HL-60 (cell line): ENCODE data around the gene GMDS.

ENCODE experiments used
- DNase-seq, 2 experiments: peaks; one replicate each; pipeline ENCODE4 v3.0.0-alpha.2; 2010 to 2020; ENCODE audit warnings: low read depth in 1 of 2, low spot score in 1 of 2
- H3K27ac ChIP-seq: fragments of 250-450 bp; sonication (Bioruptor Pico); replicated peaks from 2 replicates; pipeline ENCODE4 v1.5.1; 2020; ENCODE audit warnings: mild to moderate bottlenecking, moderate library complexity
- H3K27me3 ChIP-seq: fragments of 250-450 bp; sonication (Bioruptor Pico); 2 replicates; pipeline ENCODE4 v1.5.1; 2021; ENCODE audit warnings: mild to moderate bottlenecking, moderate library complexity; ENCODE audit not compliant: insufficient read depth, poor library complexity, severe bottlenecking
- H3K4me3 ChIP-seq: replicated peaks from 2 replicates; pipeline ENCODE4 v1.5.1; 2011; ENCODE audit warnings: mild to moderate bottlenecking, control low read depth, low read length; ENCODE audit not compliant: insufficient read depth
- GABPA ChIP-seq: IDR thresholded peaks from 2 replicates; pipeline ENCODE4 v1.6.1; 2012; ENCODE audit warnings: low read depth
- POLR2AphosphoS5 ChIP-seq: IDR thresholded peaks from 2 replicates; pipeline ENCODE4 v1.6.1; 2012; ENCODE audit warnings: low read depth
- SPI1 ChIP-seq: IDR thresholded peaks from 2 replicates; pipeline ENCODE4 v1.6.1; 2012; ENCODE audit warnings: low read depth, mild to moderate bottlenecking, borderline replicate concordance
- TF ChIP-seq, protein P1 (sequence below): IDR thresholded peaks from 2 replicates; pipeline ENCODE4 v1.6.1; 2012; ENCODE audit warnings: low read depth; ENCODE audit not compliant: insufficient replicate concordance
- TF ChIP-seq, protein P2 (sequence below): IDR thresholded peaks from one replicate; pipeline ENCODE4 v1.5.1; 2011; ENCODE audit warnings: low read length, control low read depth, inconsistent platforms; ENCODE audit not compliant: insufficient read depth

Gene GMDS

DNA sequence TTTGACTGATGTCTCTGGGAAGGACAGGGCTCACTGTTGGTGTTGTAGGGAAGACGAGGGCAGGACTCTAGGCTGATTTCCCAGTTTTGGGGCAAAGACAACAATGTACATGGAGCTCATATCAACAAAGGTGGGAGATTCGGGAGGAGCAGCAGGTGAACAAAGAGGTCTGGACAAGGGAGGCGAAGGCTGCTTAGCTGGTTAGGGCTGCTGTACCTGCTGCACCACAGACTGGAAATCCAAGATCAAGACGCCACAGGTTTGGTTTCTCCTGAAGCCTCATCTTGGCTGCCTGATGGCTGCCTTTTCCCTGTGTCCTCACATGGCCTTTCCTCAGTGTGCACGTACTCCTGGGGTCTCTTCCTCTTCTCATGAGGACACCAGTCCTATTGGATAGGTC, 348.5 kb downstream of the GMDS start:
- no peak for DNase-seq
- no peak for TF ChIP-seq POLR2AphosphoS5
- TF ChIP-seq SPI1 = no peak
- TF ChIP-seq, protein P1, sequence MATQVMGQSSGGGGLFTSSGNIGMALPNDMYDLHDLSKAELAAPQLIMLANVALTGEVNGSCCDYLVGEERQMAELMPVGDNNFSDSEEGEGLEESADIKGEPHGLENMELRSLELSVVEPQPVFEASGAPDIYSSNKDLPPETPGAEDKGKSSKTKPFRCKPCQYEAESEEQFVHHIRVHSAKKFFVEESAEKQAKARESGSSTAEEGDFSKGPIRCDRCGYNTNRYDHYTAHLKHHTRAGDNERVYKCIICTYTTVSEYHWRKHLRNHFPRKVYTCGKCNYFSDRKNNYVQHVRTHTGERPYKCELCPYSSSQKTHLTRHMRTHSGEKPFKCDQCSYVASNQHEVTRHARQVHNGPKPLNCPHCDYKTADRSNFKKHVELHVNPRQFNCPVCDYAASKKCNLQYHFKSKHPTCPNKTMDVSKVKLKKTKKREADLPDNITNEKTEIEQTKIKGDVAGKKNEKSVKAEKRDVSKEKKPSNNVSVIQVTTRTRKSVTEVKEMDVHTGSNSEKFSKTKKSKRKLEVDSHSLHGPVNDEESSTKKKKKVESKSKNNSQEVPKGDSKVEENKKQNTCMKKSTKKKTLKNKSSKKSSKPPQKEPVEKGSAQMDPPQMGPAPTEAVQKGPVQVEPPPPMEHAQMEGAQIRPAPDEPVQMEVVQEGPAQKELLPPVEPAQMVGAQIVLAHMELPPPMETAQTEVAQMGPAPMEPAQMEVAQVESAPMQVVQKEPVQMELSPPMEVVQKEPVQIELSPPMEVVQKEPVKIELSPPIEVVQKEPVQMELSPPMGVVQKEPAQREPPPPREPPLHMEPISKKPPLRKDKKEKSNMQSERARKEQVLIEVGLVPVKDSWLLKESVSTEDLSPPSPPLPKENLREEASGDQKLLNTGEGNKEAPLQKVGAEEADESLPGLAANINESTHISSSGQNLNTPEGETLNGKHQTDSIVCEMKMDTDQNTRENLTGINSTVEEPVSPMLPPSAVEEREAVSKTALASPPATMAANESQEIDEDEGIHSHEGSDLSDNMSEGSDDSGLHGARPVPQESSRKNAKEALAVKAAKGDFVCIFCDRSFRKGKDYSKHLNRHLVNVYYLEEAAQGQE = no peak
- TF ChIP-seq, protein P2, sequence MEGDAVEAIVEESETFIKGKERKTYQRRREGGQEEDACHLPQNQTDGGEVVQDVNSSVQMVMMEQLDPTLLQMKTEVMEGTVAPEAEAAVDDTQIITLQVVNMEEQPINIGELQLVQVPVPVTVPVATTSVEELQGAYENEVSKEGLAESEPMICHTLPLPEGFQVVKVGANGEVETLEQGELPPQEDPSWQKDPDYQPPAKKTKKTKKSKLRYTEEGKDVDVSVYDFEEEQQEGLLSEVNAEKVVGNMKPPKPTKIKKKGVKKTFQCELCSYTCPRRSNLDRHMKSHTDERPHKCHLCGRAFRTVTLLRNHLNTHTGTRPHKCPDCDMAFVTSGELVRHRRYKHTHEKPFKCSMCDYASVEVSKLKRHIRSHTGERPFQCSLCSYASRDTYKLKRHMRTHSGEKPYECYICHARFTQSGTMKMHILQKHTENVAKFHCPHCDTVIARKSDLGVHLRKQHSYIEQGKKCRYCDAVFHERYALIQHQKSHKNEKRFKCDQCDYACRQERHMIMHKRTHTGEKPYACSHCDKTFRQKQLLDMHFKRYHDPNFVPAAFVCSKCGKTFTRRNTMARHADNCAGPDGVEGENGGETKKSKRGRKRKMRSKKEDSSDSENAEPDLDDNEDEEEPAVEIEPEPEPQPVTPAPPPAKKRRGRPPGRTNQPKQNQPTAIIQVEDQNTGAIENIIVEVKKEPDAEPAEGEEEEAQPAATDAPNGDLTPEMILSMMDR = no peak
- TF ChIP-seq GABPA = no peak
- Histone ChIP-seq H3K4me3 (no peak overlapping the region), H3K27ac (no peak overlapping the region), H3K27me3 (no peaks in the 10 kb centered on the region)

DNA sequence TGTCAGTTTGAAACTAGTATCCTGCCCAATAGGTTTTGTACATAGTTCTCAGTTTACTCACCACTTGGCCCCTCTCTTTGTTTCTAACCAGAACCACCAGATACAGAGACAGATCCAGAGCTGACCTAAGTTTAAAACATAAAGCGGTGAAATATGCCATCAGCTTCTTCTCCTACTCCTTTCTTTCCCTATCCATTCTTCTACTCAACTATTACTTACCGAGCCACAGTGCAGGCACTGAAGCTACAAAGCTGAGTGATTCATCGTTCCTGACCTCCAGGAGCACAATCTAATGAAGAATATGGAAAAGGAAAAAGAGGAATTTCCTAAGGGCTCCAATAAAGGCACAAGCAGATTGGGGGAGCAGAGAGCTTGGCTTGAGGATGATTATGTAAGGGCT, 349.7 kb downstream of the GMDS start:
- H3K27me3 ChIP-seq = no peaks in the 10 kb centered on the region
- H3K27ac ChIP-seq = no peak overlapping the region
- TF ChIP-seq, protein P1 = no peak
- TF ChIP-seq POLR2AphosphoS5 = no peak
- TF ChIP-seq GABPA = no peak
- TF ChIP-seq SPI1 = no peak
- TF ChIP-seq, protein P2 = no peak
- H3K4me3 ChIP-seq = no peak overlapping the region
- no peak for DNase-seq

DNA sequence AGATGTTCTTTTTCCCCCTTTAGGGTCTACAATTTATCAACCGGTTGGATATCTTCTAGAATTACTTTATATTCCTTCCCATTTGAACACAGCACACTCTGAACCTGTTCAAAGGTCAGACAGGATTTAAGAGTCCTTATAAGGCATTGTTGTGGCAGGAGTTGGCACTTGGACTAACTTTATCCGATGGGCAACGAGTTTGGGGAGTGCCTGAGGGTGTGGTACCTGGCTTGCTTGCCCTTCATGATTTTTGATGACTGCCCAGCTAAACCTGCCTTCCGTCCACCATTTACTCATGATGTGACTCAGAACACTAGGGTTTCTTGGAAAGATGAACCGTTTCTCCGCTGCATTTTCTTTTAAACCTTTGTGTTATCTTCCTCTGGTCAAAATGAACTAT, 350.5 kb downstream of the GMDS start:
- DNase-seq = no peak
- TF ChIP-seq, protein P1 = no peak
- TF ChIP-seq POLR2AphosphoS5 (no peak), SPI1 (no peak), GABPA (no peak)
- TF ChIP-seq, protein P2 = no peak
- H3K27ac ChIP-seq = no peak overlapping the region
- no peak overlapping the region for H3K4me3 ChIP-seq
- H3K27me3 ChIP-seq = no peaks in the 10 kb centered on the region
